ENCODE measurements around the gene TROAP.
"Not testable (repeated sequence)": the region's sequence is repeated elsewhere in the genome, so short reads cannot be mapped to it uniquely, and the experiment has no call there.

TROAP gene, protein sequence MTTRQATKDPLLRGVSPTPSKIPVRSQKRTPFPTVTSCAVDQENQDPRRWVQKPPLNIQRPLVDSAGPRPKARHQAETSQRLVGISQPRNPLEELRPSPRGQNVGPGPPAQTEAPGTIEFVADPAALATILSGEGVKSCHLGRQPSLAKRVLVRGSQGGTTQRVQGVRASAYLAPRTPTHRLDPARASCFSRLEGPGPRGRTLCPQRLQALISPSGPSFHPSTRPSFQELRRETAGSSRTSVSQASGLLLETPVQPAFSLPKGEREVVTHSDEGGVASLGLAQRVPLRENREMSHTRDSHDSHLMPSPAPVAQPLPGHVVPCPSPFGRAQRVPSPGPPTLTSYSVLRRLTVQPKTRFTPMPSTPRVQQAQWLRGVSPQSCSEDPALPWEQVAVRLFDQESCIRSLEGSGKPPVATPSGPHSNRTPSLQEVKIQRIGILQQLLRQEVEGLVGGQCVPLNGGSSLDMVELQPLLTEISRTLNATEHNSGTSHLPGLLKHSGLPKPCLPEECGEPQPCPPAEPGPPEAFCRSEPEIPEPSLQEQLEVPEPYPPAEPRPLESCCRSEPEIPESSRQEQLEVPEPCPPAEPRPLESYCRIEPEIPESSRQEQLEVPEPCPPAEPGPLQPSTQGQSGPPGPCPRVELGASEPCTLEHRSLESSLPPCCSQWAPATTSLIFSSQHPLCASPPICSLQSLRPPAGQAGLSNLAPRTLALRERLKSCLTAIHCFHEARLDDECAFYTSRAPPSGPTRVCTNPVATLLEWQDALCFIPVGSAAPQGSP

DNA sequence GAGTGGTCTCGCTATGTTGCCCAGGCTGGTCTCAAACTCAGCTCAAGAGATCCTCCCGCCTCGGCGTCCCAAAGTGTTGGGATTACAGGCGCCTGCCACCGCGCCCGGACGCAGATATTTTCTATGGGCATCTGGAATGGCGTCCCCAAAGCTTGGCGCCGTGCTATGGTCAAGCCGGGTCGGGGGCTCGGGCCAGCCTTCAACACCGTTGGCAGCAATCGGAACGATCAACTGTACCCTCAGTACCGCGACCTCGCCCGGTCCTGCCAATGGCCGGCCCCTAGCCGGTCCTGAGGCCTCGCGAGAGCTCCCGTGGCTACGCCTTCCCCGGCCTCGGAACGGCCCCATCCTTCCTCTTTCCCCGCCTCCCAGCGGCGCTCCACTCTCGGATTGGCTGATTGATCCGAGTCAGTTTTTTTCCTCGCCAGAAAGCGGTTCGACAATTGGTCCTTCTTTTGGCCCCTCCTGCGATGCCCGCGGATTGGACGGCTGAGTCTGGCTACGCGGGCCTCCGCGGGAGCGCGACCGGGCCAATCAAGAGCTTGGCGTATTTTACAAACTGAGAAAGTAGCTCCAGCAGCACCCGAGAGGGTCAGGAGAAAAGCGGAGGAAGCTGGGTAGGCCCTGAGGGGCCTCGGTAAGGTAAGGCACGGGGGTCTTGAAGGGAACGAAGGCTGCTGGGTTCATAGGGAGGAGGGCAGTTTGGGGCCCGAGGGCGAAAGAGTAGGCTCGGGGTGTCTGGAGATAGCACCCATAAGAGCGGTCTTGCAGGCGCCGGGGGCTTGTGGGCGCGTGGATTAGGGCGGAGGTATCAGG, at the start of gene TROAP:
Gene TROAP, plus strand, starts transcription at position 548 of the 816 bp plus-strand sequence. CDS start 354 bp downstream, outside the sequence.
- DNase-seq = peak; percentile 100

DNA sequence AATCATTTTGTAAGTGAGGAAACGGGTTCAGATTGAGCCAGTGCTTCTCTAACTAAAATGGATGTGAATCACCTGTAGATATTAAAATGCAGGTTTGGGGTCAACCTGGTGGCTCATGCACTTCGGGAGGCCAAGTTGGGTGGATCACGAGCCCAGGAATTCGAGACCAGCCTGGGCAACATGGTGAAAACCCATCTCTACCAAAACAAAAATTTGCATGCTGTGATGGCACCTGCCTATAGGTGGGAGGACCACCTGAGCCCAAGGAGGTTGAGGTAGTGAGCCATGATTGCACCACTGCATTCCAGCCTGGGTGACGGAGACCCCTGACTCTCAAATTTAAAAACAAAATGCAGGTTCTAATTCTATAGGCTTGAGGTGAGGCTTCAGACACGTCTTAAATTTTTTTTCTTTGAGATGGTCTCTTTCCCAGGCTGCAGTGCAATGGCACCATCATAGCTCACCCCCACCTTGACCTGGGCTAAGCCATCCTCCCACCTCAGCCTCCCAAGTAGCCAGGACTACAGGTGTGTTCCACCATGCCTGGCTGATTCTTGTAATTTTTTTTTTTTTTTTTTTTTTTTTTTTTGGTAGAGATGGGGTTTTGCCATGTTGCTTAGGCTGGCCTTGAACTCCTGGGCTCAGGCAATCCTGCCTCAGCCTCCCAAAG, 49.2 kb upstream of the TROAP start:
- no peak for DNase-seq

DNA sequence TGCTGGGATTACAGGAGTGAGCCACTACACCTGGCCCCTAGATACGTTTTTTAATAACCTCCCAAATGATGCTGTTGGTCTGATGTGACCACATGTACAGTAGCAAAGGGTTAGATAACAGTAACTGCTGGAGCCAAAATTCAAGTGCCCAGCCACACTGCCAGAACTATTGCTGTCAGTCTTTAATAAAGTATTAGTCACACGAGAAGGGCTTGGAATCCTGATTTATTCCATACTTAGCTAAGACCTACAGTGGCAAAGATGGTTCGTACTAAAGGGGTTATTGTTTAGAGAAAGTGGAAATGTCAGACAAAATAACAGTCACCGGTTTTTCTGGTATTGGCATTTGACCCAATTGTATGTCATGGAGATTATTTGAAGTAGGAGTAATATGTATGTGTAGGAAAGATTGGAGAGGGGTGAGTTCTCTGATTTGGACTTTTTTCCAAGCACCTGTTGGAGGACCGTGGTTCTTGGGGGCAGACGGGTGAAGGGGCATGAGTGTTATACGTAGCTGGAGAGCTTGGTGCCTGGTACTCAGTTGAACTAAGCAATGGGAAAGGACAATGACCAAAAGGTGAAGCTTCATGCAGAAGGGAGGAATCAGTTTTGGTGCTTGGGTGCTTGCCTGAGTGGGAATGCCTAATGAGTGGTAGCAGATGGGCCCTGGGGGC, 48.5 kb upstream of the TROAP start:
- DNase-seq = peak; percentile 22

DNA sequence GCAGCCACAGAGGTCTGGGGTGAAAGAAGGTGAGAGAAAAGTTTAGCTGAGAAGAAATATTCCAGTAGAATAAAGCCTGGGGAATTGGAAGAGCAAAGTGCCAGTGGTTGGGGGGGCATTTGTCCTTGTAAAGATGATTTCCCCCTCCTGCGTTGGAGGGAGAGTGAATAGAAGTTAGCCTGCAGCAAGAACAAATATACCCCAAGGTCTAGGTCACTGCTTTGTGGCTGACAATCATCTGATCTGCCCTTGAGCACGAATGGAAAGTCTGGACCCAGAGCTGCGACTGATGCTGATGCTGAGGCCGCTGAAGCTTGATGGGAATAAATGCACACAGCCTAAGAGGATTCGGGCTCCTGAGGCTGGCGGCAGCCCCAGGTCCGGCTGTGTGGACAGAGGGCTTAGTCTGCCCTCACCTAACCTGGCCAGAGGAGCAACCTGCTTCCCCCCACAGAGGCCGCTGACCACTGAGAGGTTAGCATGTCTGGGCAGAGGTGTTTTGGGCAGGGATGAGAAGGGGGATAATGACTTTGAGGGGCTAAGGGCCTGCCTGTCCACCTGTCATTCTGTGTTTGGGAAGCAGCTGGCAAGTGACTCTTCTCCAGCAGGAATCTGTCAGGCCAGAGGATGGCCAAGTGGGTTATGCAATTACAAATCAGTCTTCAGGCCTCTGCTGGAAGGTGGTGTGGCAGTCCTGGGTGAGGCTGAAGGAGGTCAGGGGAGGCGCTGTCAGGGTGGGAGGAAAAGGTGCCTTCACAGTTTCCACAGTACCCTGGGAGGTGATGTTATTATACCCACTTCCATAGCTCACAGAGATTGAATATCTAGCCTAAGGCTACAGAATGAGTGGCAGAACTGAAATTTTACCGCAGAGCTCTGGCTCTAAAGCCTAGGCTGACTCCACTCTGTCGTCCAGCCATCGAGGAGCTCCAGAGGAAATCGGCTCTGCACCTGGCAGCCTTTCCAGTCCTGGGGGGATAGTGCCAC, 46.5 kb upstream of the TROAP start:
- no peak for DNase-seq

DNA sequence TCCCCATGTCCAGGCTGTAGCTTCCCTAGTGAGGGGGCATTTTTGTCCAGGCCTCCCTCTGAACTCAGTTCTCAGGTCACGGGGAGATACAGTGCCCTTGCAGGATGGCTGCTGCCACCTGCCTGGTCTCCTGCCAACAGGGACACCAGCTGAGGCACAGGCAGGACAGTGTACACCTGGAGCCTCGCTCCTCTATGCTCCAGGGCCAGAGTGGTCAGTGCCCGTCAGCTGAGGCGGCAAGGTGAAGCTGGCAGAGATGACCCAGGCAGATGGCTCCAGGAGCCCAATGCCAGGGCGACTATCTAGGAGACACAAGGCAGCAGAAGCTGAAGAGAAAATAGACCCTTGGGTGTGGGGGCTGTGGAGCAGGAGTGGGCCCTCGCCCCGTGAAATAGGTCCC, 45.6 kb upstream of the TROAP start:
- no peak for DNase-seq

DNA sequence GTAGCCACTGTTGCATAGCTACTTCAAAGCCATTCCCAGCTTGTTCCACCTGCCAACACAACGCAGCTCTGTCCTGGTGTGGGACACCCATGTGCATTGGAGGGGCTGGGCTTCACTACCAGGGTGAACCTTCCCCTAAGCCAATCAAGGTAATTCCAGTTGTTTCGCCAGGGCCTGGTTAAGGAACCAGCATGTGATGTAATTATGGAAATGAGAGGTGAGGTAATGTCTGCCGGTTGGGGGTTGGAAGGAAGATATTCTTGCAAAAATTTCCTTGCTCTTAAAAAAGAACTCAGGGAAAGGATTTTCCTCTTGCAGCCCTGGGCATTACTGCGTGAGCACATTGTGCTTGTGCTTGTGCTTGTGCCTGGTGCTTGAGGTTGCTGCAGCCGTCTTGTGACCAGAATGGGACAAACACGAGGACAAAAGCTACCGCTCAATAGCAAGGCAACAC, 43.3 kb upstream of the TROAP start:
- no peak for DNase-seq

DNA sequence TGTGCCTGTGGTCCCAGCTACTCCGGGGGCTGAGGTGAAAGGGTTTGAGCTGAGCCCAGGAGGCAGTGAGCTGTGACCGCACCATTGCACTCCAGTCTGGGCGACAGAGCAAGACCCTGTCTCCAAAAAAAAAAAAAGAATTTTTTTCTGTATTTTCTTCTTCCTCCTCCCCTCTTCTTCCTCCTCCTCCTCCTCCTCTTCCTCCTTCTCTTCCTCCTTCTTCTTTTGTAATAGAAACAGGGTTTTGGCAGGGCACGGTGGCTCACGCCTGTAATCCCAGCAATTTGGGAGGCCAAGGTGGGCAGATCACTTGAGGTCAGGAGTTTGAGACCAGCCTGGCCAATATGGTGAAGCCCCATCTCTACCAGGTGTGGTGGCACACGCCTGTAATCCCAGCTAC, 42.5 kb upstream of the TROAP start:
- DNase-seq = not testable (repeated sequence)

DNA sequence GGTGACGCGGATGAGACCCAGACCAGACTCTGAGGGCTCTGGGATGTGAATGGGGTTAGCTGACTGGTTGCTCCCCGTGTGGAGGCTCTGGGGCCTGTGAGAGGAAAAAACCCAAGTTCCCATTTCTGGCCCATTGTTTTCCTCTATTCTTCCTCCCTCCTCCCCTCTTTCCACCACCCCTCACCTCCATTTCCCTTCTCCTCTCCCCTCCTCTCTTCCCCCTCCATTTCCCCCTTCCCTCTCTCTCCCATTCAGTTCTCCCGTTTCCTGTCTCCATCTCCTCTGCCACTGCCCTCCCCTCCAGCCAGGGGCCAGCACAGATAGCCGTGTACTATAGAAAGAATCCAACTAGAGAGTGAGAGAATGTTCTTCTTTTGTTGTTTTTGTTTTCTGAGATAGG, 40.8 kb upstream of the TROAP start:
- DNase-seq = no peak

DNA sequence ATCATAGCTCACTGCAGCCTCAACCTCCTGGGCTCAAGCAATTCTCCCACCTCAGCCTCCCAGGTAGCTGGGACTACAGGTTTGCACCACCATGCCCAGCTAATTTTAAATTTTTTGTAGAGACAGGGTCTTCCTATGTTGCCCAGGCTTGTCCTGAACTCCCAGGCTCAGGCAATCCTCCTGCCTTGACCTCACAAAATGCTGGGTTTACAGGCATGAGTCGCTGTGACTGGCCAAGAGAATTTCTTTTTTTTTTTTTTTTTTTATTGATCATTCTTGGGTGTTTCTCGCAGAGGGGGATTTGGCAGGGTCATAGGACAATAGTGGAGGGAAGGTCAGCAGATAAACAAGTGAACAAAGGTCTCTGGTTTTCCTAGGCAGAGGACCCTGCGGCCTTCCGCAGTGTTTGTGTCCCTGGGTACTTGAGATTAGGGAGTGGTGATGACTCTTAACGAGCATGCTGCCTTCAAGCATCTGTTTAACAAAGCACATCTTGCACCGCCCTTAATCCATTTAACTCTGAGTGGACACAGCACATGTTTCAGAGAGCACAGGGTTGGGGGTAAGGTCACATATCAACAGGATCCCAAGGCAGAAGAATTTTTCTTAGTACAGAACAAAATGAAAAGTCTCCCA, 40.2 kb upstream of the TROAP start:
- not testable (repeated sequence) for DNase-seq

DNA sequence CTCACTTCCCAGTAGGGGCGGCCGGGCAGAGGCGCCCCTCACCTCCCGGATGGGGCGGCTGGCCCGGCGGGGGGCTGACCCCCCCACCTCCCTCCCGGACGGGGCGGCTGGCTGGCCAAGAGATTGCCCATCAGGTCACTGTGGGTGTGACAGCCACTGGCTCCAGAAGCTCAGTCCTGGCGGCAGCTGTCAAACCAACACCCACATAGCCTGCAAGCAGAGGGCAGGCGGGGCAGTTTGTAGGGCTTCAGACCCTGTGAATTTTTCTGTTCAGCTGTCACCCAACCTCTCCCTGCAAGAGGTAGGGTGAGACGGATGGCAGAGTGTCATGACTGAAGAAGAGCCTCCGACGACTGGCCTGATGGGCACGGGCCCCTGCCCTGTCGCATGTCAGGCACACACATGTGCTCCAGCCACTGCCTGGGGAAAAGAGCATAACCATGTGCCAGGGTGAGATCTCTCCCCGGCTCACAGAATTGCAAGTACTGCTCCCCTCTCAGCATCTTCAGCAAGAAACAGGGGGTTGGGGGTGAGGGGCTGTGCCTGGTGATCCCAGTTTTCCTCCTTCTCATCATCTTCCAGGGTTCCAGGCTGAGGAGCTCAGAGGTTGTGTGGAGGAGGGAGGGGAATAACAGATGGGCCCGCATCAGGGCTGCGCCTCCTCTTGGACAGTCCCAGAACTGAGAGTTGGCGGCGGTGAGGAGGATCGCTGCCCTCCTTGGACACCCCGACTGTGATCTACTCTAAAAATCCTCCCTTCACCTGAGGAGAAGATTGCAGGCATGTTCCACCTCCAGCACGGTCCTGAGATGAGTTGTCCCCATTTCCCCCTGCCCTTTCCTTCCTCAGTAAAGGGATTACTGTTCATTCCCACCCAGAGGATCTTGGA, 39.3 kb upstream of the TROAP start:
- no peak for DNase-seq

DNA sequence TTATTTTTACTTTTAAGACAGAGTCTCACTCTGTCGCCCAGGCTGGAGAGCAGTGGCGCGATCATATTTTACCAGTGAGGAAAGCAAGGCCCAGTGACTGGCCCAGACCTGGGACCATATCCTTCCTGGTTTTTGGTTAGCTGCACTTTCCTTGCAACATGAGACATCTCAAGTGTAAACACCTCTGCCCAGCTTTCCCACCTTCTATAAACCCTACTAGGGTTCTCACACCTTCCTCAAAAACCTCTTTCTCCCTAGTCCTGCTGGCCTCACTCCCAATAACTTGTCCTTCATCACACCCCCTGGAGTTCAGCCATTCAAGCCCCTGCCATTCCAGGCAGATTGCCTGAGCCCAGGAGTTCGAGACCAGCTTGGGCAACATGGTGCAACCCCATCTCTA, 38.4 kb upstream of the TROAP start:
- DNase-seq = no peak

DNA sequence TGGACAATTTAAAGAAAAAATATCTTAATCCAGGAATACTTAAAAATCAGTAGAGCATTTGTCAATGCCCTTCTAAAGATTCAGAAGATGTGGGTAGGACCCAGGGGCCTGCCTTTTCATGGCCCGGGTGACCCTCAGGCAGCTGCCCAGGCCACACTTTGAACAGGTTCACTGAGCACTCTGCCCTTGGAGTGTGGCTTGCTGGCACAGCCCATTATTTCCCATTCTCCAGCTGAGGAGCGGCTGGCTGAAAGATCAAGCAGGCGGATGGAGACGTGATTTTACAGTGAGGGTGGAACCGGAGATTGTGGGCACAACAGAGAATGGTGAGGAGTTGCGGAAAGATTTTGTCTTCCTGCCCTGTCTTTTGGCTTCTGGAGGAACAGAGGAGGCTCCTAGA, 35.2 kb upstream of the TROAP start:
- no peak for DNase-seq

DNA sequence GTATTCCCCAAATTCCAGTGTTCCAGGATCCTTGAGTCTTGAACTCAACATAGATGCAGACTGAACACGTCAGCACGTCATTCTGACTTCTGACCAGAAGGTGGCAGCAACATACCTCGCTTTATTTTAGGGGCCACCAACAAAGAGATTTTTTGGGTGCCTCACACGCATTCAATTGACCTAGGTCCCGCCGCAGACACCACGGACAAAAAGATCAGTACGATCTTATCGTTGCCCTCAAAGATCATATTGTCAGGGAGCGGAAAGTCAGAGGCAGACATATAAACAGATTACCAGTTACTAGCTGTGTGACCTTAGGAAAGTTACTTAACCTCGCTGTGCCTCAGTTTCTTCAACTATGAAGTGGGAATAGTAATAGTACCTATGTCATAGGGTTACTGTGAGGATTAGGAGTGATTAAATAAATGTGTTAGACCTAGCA, 34.6 kb upstream of the TROAP start:
- DNase-seq = peak; percentile 77

DNA sequence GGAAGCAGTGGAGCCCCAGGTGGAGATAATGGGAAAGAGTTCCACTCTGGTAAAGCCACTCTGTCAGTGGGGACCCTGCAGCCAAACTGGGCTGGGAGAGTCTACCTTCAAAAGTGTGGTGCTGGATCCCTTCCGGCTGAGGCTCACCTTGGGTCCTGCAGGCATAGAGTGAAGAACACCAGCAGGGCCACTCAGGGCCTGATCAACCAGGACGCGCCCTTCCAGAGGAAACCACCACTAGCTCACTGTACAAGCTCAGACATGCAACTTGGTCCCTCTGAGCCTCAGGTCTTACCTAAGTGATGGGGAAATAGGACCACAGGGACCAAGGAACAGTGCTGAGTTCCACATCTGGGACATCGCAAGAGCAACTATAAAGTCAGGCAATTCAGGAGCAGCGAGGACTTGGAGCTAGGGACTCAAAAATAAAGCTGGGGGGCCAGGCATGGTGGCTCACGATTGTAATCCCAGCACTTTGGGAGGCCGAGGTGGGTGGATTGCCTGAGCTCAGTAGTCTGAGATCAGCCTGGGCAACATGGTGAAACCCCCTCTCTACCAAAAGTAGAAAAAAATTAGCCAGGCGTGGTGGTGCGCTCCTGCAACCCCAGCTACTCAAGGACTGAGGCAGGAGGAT, 34.0 kb upstream of the TROAP start:
- no peak for DNase-seq

DNA sequence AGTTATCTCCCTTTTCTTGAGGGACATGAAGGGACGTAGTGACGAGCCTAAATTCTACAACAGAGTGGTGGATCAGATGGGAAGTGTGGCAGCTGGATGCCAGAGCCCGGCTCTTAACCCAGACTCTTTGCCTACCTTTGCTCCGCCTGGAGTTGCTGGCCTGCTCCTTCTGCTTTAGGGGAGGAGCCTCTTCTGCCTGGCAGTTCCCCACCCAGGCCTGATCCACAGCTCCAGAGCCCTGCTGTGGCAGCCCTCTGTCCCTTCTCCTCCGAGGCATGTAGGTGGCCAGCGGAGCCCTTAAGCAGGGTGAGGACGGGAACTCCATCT, 30.4 kb upstream of the TROAP start:
- DNase-seq = no peak

DNA sequence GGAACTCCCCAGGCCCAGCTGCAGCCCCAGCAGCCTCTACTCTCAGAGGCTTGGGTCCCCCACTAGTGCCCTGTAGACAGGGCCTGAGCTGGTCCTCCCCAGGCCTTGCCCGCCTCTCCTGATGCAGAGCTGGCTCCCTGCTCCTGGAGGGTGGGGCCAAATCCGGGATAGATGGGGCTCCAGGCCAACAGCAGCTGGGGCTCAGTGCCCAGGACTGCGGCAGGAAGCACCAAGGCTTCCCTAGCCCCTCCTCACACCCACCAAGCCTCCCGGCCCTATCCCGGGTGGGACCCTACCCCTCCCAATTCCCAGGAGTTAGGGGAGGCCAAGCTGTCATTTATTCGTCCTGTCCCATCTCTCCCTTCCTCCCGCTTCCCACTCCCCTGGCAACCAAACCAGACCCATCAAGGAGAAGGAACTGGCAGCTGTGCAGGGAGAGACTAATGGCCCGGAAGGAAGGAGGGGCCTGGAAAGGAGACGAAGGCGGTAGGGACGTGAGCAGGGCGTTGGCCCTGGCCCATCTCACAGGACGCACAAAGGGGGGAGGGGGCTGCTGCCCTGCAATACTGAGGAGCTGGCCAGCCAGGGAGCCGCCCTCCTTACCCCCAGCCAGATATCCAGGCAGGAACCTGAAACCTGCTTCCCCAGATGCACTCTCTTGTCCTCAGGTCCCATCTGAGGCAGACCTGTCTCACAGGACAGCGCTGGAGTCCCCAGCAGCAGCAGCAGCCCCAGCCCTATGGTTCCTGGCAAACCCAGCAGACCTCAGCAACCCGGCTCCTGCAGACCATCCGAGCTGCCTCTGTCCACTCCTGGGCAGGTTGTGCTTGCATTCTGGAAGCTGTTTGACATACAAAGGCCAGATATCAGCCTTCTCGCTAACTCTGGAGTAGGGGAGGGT, 29.7 kb upstream of the TROAP start:
- no peak for DNase-seq

DNA sequence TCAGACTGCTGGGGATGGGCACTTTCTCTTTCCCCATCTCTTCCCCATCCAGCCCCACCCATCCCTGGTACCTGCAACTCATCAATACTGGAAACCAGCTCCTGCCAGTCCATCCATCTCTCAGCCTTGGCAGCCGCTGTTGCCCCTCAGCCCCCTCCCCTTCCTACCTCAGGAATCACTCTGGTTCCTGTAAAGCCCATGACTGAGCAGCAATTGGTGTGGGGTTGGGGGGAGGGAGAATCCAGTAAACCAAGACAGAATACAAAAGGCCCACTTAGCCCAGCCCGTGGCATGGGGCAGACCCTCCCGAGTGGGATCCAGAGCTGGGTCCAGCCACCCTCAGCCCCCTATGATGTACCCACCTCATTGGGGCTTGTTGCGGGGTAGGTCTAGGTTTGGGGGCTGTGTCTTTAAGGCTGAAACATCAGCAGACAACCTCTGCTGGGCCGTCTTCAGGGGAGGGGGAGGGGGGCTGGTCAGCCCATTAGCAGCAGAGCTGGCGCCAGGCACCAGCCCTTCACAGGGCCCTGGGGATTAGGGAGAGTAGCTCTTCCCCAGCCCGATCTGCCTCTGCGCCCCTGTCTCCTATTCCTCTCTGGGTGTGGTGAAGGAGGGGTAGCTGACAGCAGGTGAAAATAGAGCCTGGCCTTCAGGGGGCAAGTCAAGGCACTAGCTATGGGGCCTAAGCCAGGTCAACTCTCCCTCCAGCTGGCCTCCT, 28.8 kb upstream of the TROAP start:
- DNase-seq = no peak

Data from hematopoietic multipotent progenitor cell treated with erythropoietin and hydrocortisone succinate and interleukin-3 and kit ligand, for 4 days (in vitro differentiated cells).